Endothelial cell of umbilical vein (primary cell): ENCODE data around the gene SULT4A1. TPM values are rescaled to one million over a fixed set of nuclear protein-coding genes. Genes with fewer than 3 reads are reported as not detected.

Experiments
- BruUV-seq: library from RNA; stranded (reverse); fragments of 400-500 nt; replicated peaks from 2 replicates; lab custom pipeline; 2021; lab: Mats Ljungman, UMichigan
- CTCF ChIA-PET: fragments of 300-600, 350-600 bp; sonication (Branson Sonifier 250); formaldehyde crosslinking; loops from one replicate; lab custom pipeline; 2021; ENCODE audit warnings: antibody characterized with exemption, inconsistent platforms; lab: Charles Lee
- POLR2A ChIA-PET: fragments of 300-600, 350-600 bp; sonication (Branson Sonifier 250); formaldehyde crosslinking; loops from one replicate; lab custom pipeline; 2021; ENCODE audit warnings: antibody characterized with exemption, inconsistent platforms; lab: Charles Lee
- DNase-seq: peaks from one replicate; pipeline ENCODE4 v3.0.0-alpha.2; 2011; ENCODE audit warnings: low read depth, low spot score
- FAIRE-seq: peaks from 2 replicates; lab custom pipeline; 2011; peaks lifted over from hg19 to GRCh38; lab: Jason Lieb, UNC
- H2AFZ ChIP-seq: 2 replicates; pipeline ENCODE4 v1.6.0; 2012; ENCODE audit warnings: low read depth, low read length, control low read depth, inconsistent platforms
- H3K27ac ChIP-seq: 2 replicates; pipeline ENCODE4 v1.5.1; 2011; ENCODE audit warnings: low read depth, mild to moderate bottlenecking, control low read depth, low read length, moderate library complexity; ENCODE audit not compliant: insufficient read depth
- H3K27me3 ChIP-seq, 2 experiments: 2 replicates each; pipeline versions ENCODE4 v1.6.0 to v1.6.1; 2011; ENCODE audit warnings: low read length in 2 of 2, mixed read lengths in 1 of 2; ENCODE audit not compliant: control insufficient read depth in 2 of 2, insufficient read depth in 2 of 2
- H3K36me3 ChIP-seq, 2 experiments: 2 replicates in 1 of 2; 3 replicates in 1 of 2; pipeline ENCODE4 v1.5.1; 2011; ENCODE audit warnings: low read length in 2 of 2, mild to moderate bottlenecking in 1 of 2, moderate library complexity in 1 of 2; ENCODE audit not compliant: control insufficient read depth in 2 of 2, insufficient read depth in 2 of 2; ENCODE audit errors: extremely low read depth in 1 of 2
- H3K4me1 ChIP-seq: 3 replicates; pipeline ENCODE4 v1.5.1; 2011; ENCODE audit warnings: mild to moderate bottlenecking, low read length; ENCODE audit not compliant: control insufficient read depth, insufficient read depth; ENCODE audit errors: extremely low read depth
- H3K4me2 ChIP-seq: 2 replicates; pipeline ENCODE4 v1.6.1; 2011; ENCODE audit warnings: low read length, control low read depth, mixed read lengths; ENCODE audit not compliant: insufficient read depth
- H3K4me3 ChIP-seq, 3 experiments: fragments of 200-600 bp in 1 of 3; sonication (generic), shearing (Covaris generic) in 1 of 3; replicated peaks in 1 of 3; 2 replicates each; pipeline ENCODE4 v1.5.1; 2011 to 2016; ENCODE audit warnings: control low read depth in 3 of 3, low read length in 3 of 3, mild to moderate bottlenecking in 2 of 3, inconsistent platforms in 1 of 3, low read depth in 1 of 3, moderate library complexity in 1 of 3; ENCODE audit not compliant: insufficient read depth in 1 of 3
- H3K79me2 ChIP-seq: 2 replicates; pipeline ENCODE4 v1.6.0; 2012; ENCODE audit warnings: low read length, inconsistent platforms; ENCODE audit not compliant: control insufficient read depth, insufficient read depth
- H3K9ac ChIP-seq: replicated peaks from 2 replicates; pipeline ENCODE3; 2011; ENCODE audit warnings: low read length, control low read depth; ENCODE audit not compliant: insufficient read depth; ENCODE audit errors: extremely low read depth
- H3K9me1 ChIP-seq: replicated peaks from 3 replicates; pipeline ENCODE4 v1.6.0; 2011; ENCODE audit warnings: mild to moderate bottlenecking, low read length; ENCODE audit not compliant: control insufficient read depth, insufficient read depth; ENCODE audit errors: extremely low read depth
- H3K9me3 ChIP-seq: replicated peaks from 2 replicates; pipeline ENCODE4 v1.5.1; 2012; ENCODE audit warnings: low read length, inconsistent platforms; ENCODE audit not compliant: control insufficient read depth, insufficient read depth
- H4K20me1 ChIP-seq: replicated peaks from 2 replicates; pipeline ENCODE3; 2011; ENCODE audit warnings: mild to moderate bottlenecking, low read length; ENCODE audit not compliant: control insufficient read depth, insufficient read depth; ENCODE audit errors: extremely low read depth
- FOS ChIP-seq: IDR thresholded peaks from 2 replicates; pipeline ENCODE4 v1.6.1; 2011; ENCODE audit warnings: mild to moderate bottlenecking, low read length, moderate library complexity, borderline replicate concordance; ENCODE audit not compliant: insufficient read depth
- POLR2AphosphoS5 ChIP-seq: IDR thresholded peaks from 2 replicates; pipeline ENCODE4 v1.6.1; 2012; ENCODE audit warnings: low read depth, mild to moderate bottlenecking, control low read depth, low read length, moderate library complexity; ENCODE audit not compliant: insufficient read depth
- dilution Hi-C: fragments of 300-500 bp; cut with MboI; formaldehyde crosslinking; loops from one replicate; pipeline ENCODE4 v1.15.0; 2019; ENCODE audit warnings: low sequenced_read_pairs; ENCODE audit not compliant: extremely low pct_ligation_motif_present
- intact Hi-C: fragments of 100-400 bp; cut with micrococcal nuclease; formaldehyde crosslinking; loops from one replicate; pipeline ENCODE4 v1.10.0; 2022
- polyA plus RNA-seq, 4 experiments: library from polyadenylated mRNA; depleted of rRNA in 3 of 4; stranded (reverse) in 3 of 4; unstranded in 1 of 4; fragments of >200 nt; gene quantifications; 2 replicates each; pipeline versions ENCODE4 v1.2.1 to v1.2.3, GENCODE V29; 2011 to 2012; ENCODE audit warnings: missing spikeins in 1 of 4
- total RNA-seq: library from RNA; stranded (reverse); gene quantifications from 2 replicates; pipeline ENCODE4 v1.2.3, GENCODE V29; 2021
- TF ChIP-seq, protein P1 (sequence below), 2 donors: IDR thresholded peaks; 1 replicate in 1 of 2; 2 replicates in 1 of 2; pipeline ENCODE4 v1.5.1; 2011; ENCODE audit warnings: low read length in 2 of 2, mild to moderate bottlenecking in 2 of 2, moderate library complexity in 2 of 2, control low read depth in 1 of 2, inconsistent platforms in 1 of 2, low read depth in 1 of 2; ENCODE audit not compliant: insufficient read depth in 1 of 2; ENCODE audit errors: extremely low read depth in 1 of 2

The SULT4A1 gene
- total and polyA plus RNA-seq, 2 donors (not counting 3 experiments of a cell fraction or from before 2014, with no cell fraction given) = 0.48 TPM; not detected in 1

DNA sequence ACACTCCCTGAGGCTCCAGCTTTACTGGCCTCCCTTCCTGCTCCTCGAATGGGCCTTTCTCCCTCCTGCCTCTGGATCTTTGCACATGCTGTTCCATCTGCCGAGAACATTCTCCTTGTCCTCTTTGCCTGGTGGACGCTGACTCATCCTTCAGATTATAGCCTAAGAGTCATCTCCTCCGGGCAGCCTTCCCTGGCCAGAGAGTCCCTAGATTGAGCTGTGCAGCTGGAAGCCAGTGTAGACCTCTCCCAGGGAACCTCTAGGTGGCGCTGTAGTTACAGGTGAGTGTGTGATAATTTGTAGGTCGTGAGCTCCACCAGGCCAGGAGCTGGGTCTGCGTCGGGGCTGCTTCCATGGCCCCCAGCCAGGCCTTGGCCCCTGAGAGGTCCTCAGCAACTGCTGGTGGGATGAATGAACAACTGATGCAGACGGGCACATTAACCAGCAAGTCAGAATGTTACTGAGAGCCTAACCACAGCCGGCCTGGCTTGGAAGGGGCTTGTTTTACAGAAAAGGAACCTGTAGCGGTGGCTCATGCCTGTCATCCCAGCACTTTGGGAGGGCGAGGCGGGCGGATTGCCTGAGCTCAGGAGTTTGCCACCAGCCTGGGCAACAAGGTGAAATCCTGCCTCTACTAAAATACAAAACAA is 20.8 kb upstream of the SULT4A1 start:
- Histone ChIP-seq H3K79me2 (no peaks in the 10 kb centered on the region), H3K9ac (no peak overlapping the region), H3K27me3 (no peaks in the 10 kb centered on the region), H3K4me2 (no peak overlapping the region), H4K20me1 (no peaks in the 10 kb centered on the region), H3K36me3 (no peaks in the 10 kb centered on the region), H3K4me1 (no peaks in the 10 kb centered on the region), H3K4me3 (no peak overlapping the region), H3K9me3 (no peaks in the 10 kb centered on the region), H2AFZ (no peak overlapping the region), H3K9me1 (no peaks in the 10 kb centered on the region), H3K27ac (no peak overlapping the region)
- POLR2A ChIA-PET = no interaction called here
- FAIRE-seq = peak; percentile 70
- CTCF ChIA-PET = interaction anchor here (0.6 to 2.4 kb wide), 29 partner anchors 8 to 744 kb away, joined by 3 to 92 read pairs (median 5); partner anchors contain the start of genes PNPLA3, PNPLA5, SAMM50 and SULT4A1
- dilution Hi-C loops = no loop called here
- BruUV-seq = no TSS peak
- intact Hi-C loops = loop anchor here (1.0 kb wide), 1 partner anchor 63 kb away; no protein-coding TSS in a partner anchor
- TF ChIP-seq FOS = peak; percentile 29
- TF ChIP-seq, protein P1, sequence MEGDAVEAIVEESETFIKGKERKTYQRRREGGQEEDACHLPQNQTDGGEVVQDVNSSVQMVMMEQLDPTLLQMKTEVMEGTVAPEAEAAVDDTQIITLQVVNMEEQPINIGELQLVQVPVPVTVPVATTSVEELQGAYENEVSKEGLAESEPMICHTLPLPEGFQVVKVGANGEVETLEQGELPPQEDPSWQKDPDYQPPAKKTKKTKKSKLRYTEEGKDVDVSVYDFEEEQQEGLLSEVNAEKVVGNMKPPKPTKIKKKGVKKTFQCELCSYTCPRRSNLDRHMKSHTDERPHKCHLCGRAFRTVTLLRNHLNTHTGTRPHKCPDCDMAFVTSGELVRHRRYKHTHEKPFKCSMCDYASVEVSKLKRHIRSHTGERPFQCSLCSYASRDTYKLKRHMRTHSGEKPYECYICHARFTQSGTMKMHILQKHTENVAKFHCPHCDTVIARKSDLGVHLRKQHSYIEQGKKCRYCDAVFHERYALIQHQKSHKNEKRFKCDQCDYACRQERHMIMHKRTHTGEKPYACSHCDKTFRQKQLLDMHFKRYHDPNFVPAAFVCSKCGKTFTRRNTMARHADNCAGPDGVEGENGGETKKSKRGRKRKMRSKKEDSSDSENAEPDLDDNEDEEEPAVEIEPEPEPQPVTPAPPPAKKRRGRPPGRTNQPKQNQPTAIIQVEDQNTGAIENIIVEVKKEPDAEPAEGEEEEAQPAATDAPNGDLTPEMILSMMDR (IDR thresholded peaks at IDR 0.05; ENCODE audit: extremely low read depth in 1 of 2, insufficient read depth in 1 of 2, low read depth in 1 of 2, low read length in 2 of 2) = peak; percentile 71 to 72
- TF ChIP-seq POLR2AphosphoS5 = no peak
- peak; percentile 48 for DNase-seq
